Activated CD4-positive, alpha-beta T cell treated with anti-CD3 and anti-CD28 coated beads, Interleukin-2, amount 10 ng/mL, durations not matched to agents 7 days and 5 days (primary cell): ENCODE measurements around the gene RAI1. TPM values are rescaled to one million over a fixed set of nuclear protein-coding genes. Genes with fewer than 3 reads are reported as not detected.

ENCODE experiments used
- CTCF ChIA-PET: fragments of 350-600 bp; sonication (Branson Sonifier 250); formaldehyde crosslinking; loops from one replicate; lab custom pipeline; 2021; ENCODE audit warnings: antibody characterized with exemption; lab: Charles Lee
- POLR2A ChIA-PET: fragments of 350-600 bp; sonication (Branson Sonifier 250); formaldehyde crosslinking; loops from one replicate; lab custom pipeline; 2021; ENCODE audit warnings: antibody characterized with exemption; lab: Charles Lee
- DNase-seq: peaks from one replicate; pipeline ENCODE4 v3.0.0-alpha.2; 2020
- H3K27ac Mint-ChIP-seq: one replicate; pipeline ENCODE4 v1.8.0; 2021; ENCODE audit warnings: mild to moderate bottlenecking, moderate library complexity, mixed read lengths
- H3K27me3 Mint-ChIP-seq: one replicate; pipeline ENCODE4 v1.8.0; 2021; ENCODE audit warnings: mixed read lengths
- H3K36me3 Mint-ChIP-seq: one replicate; pipeline ENCODE4 v1.8.0; 2021; ENCODE audit warnings: low read depth, mixed read lengths
- H3K4me1 Mint-ChIP-seq: one replicate; pipeline ENCODE4 v1.8.0; 2021; ENCODE audit warnings: mixed read lengths
- H3K4me3 Mint-ChIP-seq: one replicate; pipeline ENCODE4 v1.8.0; 2021; ENCODE audit warnings: mild to moderate bottlenecking, moderate library complexity, mixed read lengths
- H3K9me3 Mint-ChIP-seq: one replicate; pipeline ENCODE4 v1.8.0; 2021; ENCODE audit warnings: mixed read lengths
- total RNA-seq, 2 experiments: library from RNA; stranded (reverse); gene quantifications; one replicate each; pipeline ENCODE4 v1.2.3, GENCODE V29; 2021

RAI1 gene
- total RNA-seq, 2 experiments from 2014 or later, result 18.1 to 18.5 TPM

DNA sequence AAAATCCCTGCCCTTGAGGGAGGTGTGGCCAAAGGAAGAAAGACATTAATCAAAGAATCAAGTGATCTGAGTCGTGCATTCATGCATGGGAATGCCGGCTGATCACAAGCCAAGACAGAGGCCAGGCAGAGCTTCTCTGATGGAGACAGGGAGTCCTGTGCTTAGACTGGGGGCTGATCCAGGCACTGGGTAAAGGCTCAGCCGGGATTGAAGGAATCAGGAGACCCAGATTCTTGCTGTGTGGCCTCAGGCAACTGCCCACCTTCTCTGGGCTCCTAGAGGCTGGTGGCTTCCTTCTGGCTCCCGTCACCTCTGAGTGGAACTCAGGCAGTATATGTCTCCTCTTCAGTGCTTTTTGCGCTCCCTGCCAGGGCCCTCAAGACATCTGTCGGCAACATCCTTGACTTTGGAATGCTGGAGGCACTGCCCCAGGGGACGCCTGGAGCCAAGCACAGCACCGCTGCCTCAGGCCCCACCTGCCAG lies 17.7 kb downstream of the RAI1 start:
- Mint-ChIP-seq H3K9me3 (no peaks in the 10 kb centered on the region), H3K4me3 (no peak overlapping the region), H3K4me1 (peaks cover 27% of the 10 kb centered on the region), H3K36me3 (no peaks in the 10 kb centered on the region), H3K27me3 (no peaks in the 10 kb centered on the region), H3K27ac (no peak overlapping the region)
- CTCF ChIA-PET, result no interaction called here
- POLR2A ChIA-PET, result no interaction called here
- DNase-seq, result no peak

DNA sequence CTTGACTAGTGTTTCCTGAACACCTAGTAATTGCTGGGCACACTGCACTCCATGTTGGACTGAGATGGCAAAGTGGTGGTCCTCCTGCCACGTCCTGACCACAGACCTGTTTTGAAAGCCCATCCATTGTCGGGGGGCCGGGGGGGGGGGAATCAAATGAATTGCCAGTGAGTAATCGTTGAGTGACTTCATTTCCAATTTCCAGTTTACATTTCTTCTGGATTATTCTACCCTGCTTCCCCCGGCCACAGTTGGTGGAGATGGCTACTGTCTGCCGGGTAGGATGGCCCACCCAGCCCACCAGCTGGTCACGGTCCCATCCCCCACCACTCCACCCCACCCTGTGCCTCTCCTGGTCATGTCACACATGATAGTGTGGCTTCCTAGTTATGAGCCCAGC lies 18.2 kb downstream of the RAI1 start:
- POLR2A ChIA-PET, result no interaction called here
- Mint-ChIP-seq H3K4me3 (no peak overlapping the region), H3K27me3 (no peaks in the 10 kb centered on the region), H3K27ac (no peak overlapping the region), H3K36me3 (no peaks in the 10 kb centered on the region), H3K4me1 (peaks cover 23% of the 10 kb centered on the region), H3K9me3 (no peaks in the 10 kb centered on the region)
- DNase-seq, result no peak
- CTCF ChIA-PET, result no interaction called here

DNA sequence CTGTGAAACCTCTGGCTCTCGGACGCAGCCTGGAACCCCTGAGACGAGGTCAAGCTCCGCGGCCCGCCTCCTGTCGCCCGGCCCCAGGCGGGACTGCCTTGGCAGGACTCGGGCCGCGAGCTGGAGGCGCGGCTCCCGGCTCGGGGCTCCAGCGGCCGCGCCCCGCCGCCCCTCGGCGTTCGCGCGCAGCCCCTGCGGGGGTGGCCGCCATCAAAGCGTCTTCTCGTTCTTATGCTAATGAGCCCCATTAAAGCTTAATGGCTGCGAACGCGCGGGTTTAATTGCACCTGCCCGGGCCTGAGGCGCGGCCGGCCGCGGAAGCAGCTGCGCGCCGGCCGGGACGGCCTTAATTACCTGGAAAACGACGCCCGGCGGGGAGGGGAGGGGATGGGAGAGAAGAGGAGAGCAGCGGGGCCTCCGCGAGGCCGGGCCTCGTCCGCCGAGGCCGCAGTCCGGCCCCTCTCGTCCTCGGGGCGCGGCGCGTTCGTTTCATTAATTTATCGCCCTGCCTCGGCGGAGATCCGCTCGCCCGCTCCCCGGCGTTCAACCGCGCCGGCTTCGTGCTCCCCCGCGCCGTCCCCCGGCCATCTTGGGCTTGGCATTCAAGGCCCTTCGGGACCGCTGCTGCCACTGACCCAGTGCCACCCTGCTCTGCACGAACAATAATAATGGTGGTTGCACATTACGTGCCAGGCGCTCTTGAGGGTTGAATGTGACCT lies 19.2 kb downstream of the RAI1 start:
- no peaks in the 10 kb centered on the region for H3K9me3 Mint-ChIP-seq
- H3K27me3 Mint-ChIP-seq, result no peaks in the 10 kb centered on the region
- H3K36me3 Mint-ChIP-seq, result peaks cover 2% of the 10 kb centered on the region
- no peak overlapping the region for H3K27ac Mint-ChIP-seq
- DNase-seq, result no peak
- CTCF ChIA-PET, result no interaction called here
- no peak overlapping the region for H3K4me3 Mint-ChIP-seq
- peaks cover 17% of the 10 kb centered on the region for H3K4me1 Mint-ChIP-seq
- POLR2A ChIA-PET, result no interaction called here

DNA sequence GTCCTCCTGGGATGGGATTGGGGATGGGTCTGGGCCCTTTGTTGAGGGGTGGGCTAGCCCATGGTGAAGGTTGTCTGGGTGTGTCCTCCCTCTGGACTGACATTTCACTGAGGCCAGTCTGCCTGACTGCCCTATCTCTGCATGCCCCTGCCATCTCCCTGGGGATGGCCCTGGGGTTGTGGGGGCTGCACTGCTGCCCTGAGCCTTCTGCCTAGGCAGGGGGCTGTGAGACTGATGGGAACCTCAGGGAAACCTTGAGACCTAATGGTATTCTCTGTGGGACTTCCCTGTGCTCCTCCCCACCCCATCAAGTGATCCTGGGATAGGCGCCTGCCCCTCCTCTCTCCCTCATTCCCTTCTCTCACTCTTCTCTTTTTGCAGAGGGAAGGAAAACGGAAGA lies 19.9 kb downstream of the RAI1 start:
- no peaks in the 10 kb centered on the region for H3K9me3 Mint-ChIP-seq
- ChIA-PET POLR2A (no interaction called here), CTCF (no interaction called here)
- no peak overlapping the region for H3K27ac Mint-ChIP-seq
- DNase-seq, result no peak
- H3K4me3 Mint-ChIP-seq, result no peak overlapping the region
- peaks cover 11% of the 10 kb centered on the region for H3K4me1 Mint-ChIP-seq
- H3K36me3 Mint-ChIP-seq, result peaks cover 2% of the 10 kb centered on the region
- no peaks in the 10 kb centered on the region for H3K27me3 Mint-ChIP-seq

DNA sequence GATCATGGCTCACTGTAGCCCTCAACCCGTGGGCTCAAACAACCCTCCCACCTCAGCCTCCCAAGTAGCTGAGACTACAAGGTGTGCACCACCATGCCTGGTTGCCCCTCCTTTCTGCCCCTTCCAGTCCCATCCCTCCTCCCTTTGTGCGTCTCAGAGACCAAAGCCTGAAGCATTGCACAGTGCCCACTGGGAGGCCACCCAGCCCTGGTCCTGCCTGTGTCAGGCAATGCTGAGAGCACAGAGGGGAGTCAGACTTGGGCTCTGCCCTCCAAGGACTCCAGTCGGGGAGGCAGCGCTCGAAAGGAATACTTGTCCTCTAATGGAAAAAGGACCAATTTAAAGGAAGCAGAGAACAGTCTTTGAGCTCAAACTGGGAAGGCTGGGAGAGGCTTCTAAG lies 20.4 kb downstream of the RAI1 start:
- H3K27me3 Mint-ChIP-seq, result no peaks in the 10 kb centered on the region

DNA sequence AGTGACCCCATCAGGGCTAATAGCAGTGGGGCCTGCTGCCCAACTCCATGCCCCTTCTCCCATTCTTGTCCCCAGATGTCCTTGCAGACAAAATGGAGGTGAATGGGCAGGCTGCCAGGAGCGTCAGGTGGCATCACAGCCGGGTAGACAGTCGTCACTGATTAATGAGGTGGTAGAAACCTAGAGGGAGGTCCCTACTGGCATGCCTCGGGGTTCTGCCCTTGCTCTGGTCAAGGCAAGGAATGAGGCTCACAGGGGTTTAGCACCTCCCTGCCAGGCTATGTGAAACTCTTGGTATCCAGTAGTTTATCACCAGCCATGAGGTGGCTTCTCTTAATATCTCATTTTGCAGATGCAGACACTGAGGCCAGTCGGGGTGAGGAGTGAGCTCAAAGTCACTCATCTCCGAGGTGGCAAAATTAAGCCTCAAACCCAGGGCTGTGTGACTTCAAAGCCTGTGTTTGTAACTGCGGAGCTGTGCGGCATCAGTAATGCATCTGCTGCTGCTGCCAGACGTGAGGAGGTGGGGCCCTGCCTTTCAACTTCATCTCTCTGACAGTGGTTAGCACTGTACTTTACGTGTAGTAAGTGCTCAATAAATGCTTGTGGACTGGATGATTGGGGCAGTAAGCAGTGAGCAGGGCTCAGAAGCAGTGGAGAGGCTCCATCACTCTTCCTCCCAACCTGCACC lies 21.3 kb downstream of the RAI1 start:
- no peak for DNase-seq
- no peaks in the 10 kb centered on the region for H3K9me3 Mint-ChIP-seq
- H3K4me1 Mint-ChIP-seq, result peaks cover 3% of the 10 kb centered on the region
- no peak overlapping the region for H3K27ac Mint-ChIP-seq
- H3K36me3 Mint-ChIP-seq, result peaks cover 2% of the 10 kb centered on the region
- no peaks in the 10 kb centered on the region for H3K27me3 Mint-ChIP-seq
- ChIA-PET POLR2A (no interaction called here), CTCF (interaction anchor here (1.0 kb wide), 1 partner anchor 23 kb away, joined by 3 read pairs; no protein-coding TSS in a partner anchor)
- H3K4me3 Mint-ChIP-seq, result no peak overlapping the region

More for the DNA sequence above, 20.4 kb downstream of the RAI1 start:
- ChIA-PET POLR2A (no interaction called here), CTCF (interaction anchor here (0.7 to 1.0 kb wide), 2 partner anchors 8 to 24 kb away, joined by 3 read pairs; no protein-coding TSS in a partner anchor)
- Mint-ChIP-seq H3K9me3 (no peaks in the 10 kb centered on the region), H3K27ac (no peak overlapping the region), H3K36me3 (peaks cover 2% of the 10 kb centered on the region), H3K4me1 (peaks cover 9% of the 10 kb centered on the region), H3K4me3 (no peak overlapping the region)
- DNase-seq, result no peak

DNA sequence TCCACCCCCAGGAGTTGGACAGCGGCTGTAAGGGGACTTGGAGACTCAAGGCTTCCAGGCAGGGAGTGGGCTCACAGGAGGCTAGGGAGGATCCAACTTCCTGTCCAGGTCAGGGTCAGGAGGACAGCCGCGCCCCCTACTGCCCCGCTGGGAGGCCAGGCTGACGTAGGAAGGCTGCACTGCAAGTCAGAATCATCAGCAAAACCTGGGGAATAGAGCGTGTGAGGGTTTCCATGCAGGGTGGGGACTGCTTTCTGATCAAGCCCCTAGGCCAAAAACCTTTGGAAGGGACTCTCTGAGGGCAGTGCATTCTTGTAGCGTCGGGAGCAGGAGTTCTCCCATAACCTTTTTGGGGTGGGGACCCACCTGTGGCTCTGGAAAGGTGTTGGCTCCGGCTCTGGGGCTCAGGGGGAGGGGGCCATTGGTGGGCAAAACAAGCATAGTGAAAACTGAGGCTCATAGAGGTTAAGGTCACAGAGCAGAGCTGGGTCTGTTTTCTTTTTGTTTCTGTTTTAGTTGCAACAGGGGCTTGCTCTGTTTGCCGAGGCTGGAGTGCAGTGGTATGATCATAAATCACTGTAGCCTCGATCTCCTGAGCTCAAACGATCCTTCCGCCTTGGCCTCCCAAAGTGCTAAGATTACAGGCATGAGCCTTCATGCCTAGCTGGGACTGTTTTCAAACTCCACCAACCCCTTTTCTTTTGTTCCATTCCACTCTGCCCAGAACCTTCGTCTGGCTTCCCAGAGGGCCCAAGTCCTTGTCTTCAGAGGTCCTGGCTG lies 22.1 kb downstream of the RAI1 start:
- H3K9me3 Mint-ChIP-seq, result no peaks in the 10 kb centered on the region
- no peak for DNase-seq
- H3K27ac Mint-ChIP-seq, result no peak overlapping the region
- no peak overlapping the region for H3K4me3 Mint-ChIP-seq
- H3K36me3 Mint-ChIP-seq, result peaks cover 2% of the 10 kb centered on the region
- no peaks in the 10 kb centered on the region for H3K27me3 Mint-ChIP-seq
- ChIA-PET CTCF (no interaction called here), POLR2A (no interaction called here)
- H3K4me1 Mint-ChIP-seq, result peaks cover 3% of the 10 kb centered on the region

DNA sequence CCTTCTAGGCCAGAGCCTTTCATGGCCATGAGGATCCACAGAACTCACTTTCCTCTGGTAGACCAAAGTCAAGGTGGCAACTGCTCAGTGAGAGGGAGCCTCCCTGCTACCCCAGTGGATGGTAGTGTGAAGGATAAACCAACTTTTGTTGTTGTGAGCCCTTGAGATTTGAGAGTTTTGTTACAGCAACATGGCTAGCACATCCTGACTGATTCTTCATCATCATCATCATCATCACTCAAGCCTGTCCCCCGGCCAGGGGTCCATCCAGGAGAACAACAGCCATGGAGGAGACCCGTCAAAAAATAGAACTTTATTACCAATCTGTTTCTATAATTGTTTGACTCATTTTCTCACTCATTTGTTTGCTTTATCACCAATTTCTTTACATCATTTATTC lies 23.7 kb downstream of the RAI1 start:
- DNase-seq, result no peak
- Mint-ChIP-seq H3K4me3 (no peak overlapping the region), H3K27me3 (no peaks in the 10 kb centered on the region), H3K4me1 (peaks cover 3% of the 10 kb centered on the region), H3K36me3 (peaks cover 2% of the 10 kb centered on the region), H3K27ac (peak overlapping the region; percentile 57), H3K9me3 (no peaks in the 10 kb centered on the region)
- ChIA-PET CTCF (no interaction called here), POLR2A (no interaction called here)

DNA sequence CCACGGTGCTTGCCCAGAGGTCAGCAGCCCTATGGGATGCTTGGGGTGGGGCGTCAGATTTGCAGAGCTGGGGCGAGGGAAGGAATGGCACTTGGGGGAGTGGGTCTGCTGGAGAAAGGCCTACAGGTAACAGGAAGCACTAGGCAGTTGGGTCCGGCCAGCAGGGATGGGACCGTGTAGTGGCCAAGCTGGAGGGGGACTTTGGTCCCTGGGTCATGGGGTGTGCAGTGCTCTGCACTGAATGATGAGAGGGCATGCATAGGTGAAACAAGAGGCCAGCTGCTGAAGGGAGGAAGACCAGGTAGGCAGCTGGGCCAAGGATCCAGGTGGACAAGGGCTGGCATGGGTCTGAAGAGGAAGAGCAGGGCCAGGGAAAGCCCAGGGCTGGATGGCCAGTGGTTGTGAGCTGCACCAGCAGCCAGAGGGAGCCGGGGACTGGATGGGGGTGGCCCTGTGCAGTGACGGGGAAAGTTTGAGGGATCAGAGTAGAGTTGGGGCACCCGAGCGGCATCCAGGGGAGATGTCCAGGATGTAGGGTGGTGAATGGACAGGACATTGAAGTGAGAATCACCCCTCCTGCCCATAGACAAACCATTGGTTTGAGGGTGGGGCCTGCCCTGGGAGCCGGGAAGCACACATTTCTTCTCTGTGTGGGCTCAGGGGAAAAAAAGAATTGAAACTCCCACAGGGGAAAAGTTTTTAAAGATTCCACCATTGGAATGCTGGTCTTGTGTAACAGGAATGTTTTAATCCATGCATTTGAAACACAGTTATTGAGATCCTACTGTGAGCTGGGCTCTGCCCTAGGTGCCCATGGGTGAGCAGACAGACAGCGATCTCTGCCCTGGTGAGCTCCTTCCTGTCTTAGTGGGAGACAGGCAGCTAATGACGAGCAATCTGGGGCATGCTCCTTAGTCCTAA lies 25.1 kb downstream of the RAI1 start:
- DNase-seq, result no peak
- ChIA-PET CTCF (interaction anchor here (1.3 kb wide), 1 partner anchor 36 kb away, joined by 3 read pairs; no protein-coding TSS in a partner anchor), POLR2A (no interaction called here)
- Mint-ChIP-seq H3K27me3 (no peaks in the 10 kb centered on the region), H3K27ac (no peak overlapping the region), H3K9me3 (no peaks in the 10 kb centered on the region), H3K36me3 (peaks cover 2% of the 10 kb centered on the region), H3K4me3 (no peak overlapping the region), H3K4me1 (peaks cover 3% of the 10 kb centered on the region)

DNA sequence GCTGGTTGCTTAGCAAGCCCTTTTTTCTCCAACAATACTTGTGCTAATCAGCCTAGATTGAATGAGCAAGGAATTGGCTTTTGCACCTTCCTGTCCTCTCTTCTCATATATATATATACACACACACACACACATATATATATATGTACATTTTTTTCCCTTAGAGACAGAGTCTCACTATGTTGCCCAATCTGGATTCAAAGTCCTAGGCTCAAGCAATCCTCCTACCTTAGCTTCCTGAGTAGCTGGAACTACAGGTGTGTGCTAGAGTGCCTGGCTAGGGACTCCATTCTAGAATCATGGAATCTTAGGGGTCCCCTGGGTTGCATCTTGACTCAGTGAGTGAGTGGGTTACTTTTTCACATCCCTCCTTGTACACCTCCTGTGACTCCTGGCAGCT lies 27.0 kb downstream of the RAI1 start:
- no peak for DNase-seq
- no peak overlapping the region for H3K4me3 Mint-ChIP-seq
- no peaks in the 10 kb centered on the region for H3K27me3 Mint-ChIP-seq
- no peaks in the 10 kb centered on the region for H3K9me3 Mint-ChIP-seq
- POLR2A ChIA-PET, result no interaction called here
- H3K27ac Mint-ChIP-seq, result no peak overlapping the region
- CTCF ChIA-PET, result interaction anchor here (1.0 kb wide), 1 partner anchor 11 kb away, joined by 4 read pairs; no protein-coding TSS in a partner anchor
- peaks cover 2% of the 10 kb centered on the region for H3K36me3 Mint-ChIP-seq
- peaks cover 13% of the 10 kb centered on the region for H3K4me1 Mint-ChIP-seq

DNA sequence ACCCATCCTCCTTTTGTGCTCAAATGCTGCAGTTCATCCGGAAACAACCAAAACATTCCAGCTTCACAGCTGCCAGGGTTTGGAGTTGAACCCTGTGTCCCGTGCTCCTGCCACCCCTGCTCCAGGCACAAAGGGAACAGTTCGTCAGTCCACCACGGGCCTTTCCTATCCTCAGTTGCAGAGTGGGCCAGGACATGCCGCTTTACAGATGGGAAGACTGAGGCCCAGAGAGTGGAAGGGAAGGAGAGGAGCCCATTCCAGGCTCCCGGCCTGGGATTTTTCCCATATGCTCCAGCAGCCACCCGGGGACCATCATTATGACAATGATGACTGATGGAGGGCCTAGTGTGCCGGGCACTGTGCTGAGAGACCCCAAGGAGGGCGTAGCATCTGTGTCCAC lies 27.6 kb downstream of the RAI1 start:
- H3K36me3 Mint-ChIP-seq, result peaks cover 2% of the 10 kb centered on the region
- no peaks in the 10 kb centered on the region for H3K9me3 Mint-ChIP-seq
- ChIA-PET POLR2A (no interaction called here), CTCF (interaction anchor here (1.2 kb wide), 1 partner anchor 28 kb away, joined by 3 read pairs; no protein-coding TSS in a partner anchor)
- no peaks in the 10 kb centered on the region for H3K27me3 Mint-ChIP-seq
- no peak overlapping the region for H3K4me3 Mint-ChIP-seq
- no peak for DNase-seq
- peak overlapping the region; percentile 4 for H3K27ac Mint-ChIP-seq
- peaks cover 15% of the 10 kb centered on the region for H3K4me1 Mint-ChIP-seq

DNA sequence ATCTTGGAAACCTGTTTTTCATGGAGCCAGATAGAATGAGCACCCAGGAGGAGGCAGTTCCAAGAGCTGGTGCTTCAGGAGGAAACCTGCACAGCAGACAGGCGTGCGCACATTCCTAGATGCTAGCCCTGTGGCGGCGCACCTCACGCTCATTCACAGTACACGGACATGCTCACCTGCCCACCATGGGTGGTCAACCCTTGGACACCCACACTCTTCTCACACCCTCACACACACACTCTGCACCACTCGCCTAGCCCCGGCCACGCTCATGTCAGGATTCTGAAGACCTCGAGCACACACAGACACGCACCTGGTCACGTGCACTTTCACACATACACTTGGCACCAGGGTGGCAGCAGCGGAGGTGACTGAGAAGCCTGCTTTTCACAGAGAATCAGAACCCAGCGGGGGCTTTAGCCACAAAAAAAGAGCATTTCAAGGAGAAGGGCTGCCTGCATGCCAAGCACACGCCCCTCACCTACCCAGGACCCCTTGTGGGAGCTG lies 28.6 kb downstream of the RAI1 start:
- CTCF ChIA-PET, result interaction anchor here (1.2 kb wide), 1 partner anchor 29 kb away, joined by 3 read pairs; no protein-coding TSS in a partner anchor
- Mint-ChIP-seq H3K36me3 (peaks cover 2% of the 10 kb centered on the region), H3K4me3 (no peak overlapping the region), H3K4me1 (peaks cover 24% of the 10 kb centered on the region), H3K9me3 (no peaks in the 10 kb centered on the region), H3K27ac (no peak overlapping the region), H3K27me3 (no peaks in the 10 kb centered on the region)
- DNase-seq, result no peak
- POLR2A ChIA-PET, result no interaction called here
